HG03064 (cell line): ENCODE data around the gene MICU1.
"Not testable (repeated sequence)": the region's sequence is repeated elsewhere in the genome, so short reads cannot be mapped to it uniquely, and the experiment has no call there.

Experiments used
- ATAC-seq: cut with Tn5 transposase; IDR thresholded peaks from one replicate; pipeline ENCODE4 v1.9.1; 2021; ENCODE audit warnings: low read depth; ENCODE audit not compliant: unreplicated experiment

Gene MICU1

GRCh38 chr10:72354356-72355213 lies 271.3 kb downstream of the MICU1 start, which contains the start of gene DNAJB12:
Gene DNAJB12 (minus strand): TSS chr10:72354919. CDS start chr10:72354897, 22 bp downstream.
- ATAC-seq = peak; percentile 56

GRCh38 chr10:72353965-72354355 lies 271.9 kb downstream of the MICU1 start:
- ATAC-seq = peak; percentile 7

GRCh38 chr10:72353028-72353964 lies 272.6 kb downstream of the MICU1 start:
- no peak for ATAC-seq

GRCh38 chr10:72351479-72351878 lies 274.4 kb downstream of the MICU1 start:
- ATAC-seq = no peak

- ATAC-seq = no peak
Observed at GRCh38 chr10:72349438-72349837, 276.4 kb downstream of the MICU1 start.

GRCh38 chr10:72348282-72348681 lies 277.6 kb downstream of the MICU1 start:
- no peak for ATAC-seq

GRCh38 chr10:72346117-72346516 lies 279.8 kb downstream of the MICU1 start:
- ATAC-seq = not testable (repeated sequence)

- no peak for ATAC-seq
Observed at GRCh38 chr10:72344932-72345331, 280.9 kb downstream of the MICU1 start.

GRCh38 chr10:72342911-72343310 lies 283.0 kb downstream of the MICU1 start:
- no peak for ATAC-seq

- no peak for ATAC-seq
Observed at GRCh38 chr10:72340510-72341261, 285.2 kb downstream of the MICU1 start.

GRCh38 chr10:72338180-72338579 lies 287.7 kb downstream of the MICU1 start:
- ATAC-seq = no peak

- no peak for ATAC-seq
Observed at GRCh38 chr10:72337722-72338121, 288.2 kb downstream of the MICU1 start.

- no peak for ATAC-seq
Observed at GRCh38 chr10:72337039-72337629, 288.7 kb downstream of the MICU1 start.

GRCh38 chr10:72336259-72337038 lies 289.4 kb downstream of the MICU1 start:
- ATAC-seq = no peak

GRCh38 chr10:72335394-72336258 lies 290.3 kb downstream of the MICU1 start:
- ATAC-seq = peak; percentile 35

GRCh38 chr10:72334825-72335393 lies 291.0 kb downstream of the MICU1 start:
- peak; percentile 44 for ATAC-seq

- peak; percentile 5 for ATAC-seq
Observed at GRCh38 chr10:72334196-72334824, 291.6 kb downstream of the MICU1 start.
